Activated CD8-positive, alpha-beta memory T cell treated with anti-CD3 and anti-CD28 coated beads for 36 hours (primary cell): ENCODE results near the gene BRDT. TPM values are rescaled to one million over a fixed set of nuclear protein-coding genes. Genes with fewer than 3 reads are reported as not detected.

Experiments
- CTCF ChIA-PET: fragments of 350-600 bp; sonication (Branson Sonifier 250); formaldehyde crosslinking; loops from one replicate; lab custom pipeline; 2021; ENCODE audit warnings: antibody characterized with exemption; lab: Charles Lee
- POLR2A ChIA-PET: fragments of 350-600 bp; sonication (Branson Sonifier 250); formaldehyde crosslinking; loops from one replicate; lab custom pipeline; 2021; ENCODE audit warnings: antibody characterized with exemption; lab: Charles Lee
- total RNA-seq, 2 experiments: library from RNA; stranded (reverse); gene quantifications; one replicate each; pipeline ENCODE4 v1.2.3, GENCODE V29; 2021

Gene BRDT
- total RNA-seq: not detected

DNA sequence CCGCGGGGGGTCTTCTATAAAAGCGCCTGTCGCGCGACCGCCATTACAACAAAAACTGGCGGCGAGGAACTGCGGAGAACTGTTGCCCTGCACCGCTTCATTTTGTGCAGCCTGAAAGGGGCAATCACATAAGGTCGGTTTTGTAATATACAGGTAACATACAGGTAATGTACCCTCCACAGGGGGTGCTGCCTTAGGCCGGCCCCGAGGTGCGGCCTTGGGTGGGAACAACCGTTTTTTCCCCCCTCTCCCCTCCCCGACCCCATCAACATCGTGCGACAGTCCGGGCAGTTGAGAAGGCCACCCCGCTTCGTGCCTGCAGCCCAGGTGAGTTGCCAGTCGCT, at the start of gene BRDT:
Gene BRDT (plus strand): TSS at position 46 of the 344 bp plus-strand sequence. CDS start 13,354 bp downstream, outside the sequence.
- CTCF ChIA-PET: no interaction called here
- POLR2A ChIA-PET: no interaction called here

DNA sequence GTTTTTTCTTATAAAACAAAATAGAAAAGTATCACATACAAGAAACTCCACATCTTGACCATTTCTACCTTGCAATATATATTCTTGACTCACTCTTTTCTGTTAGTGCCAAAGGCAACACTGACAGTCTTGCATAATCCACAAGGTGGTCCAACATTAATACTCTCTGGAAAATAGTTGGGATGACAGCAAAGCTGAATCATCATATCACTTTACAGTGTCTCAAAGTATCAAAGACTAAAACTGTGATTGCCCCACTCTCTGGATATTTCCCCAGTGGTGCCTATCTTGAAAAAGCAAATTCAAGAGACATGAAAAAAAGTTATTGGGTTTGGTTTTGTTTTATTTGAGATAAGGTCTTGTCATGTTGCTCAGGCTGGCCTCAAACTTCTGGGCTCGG, 48.6 kb upstream of the BRDT start:
- ChIA-PET POLR2A (no interaction called here), CTCF (no interaction called here)

DNA sequence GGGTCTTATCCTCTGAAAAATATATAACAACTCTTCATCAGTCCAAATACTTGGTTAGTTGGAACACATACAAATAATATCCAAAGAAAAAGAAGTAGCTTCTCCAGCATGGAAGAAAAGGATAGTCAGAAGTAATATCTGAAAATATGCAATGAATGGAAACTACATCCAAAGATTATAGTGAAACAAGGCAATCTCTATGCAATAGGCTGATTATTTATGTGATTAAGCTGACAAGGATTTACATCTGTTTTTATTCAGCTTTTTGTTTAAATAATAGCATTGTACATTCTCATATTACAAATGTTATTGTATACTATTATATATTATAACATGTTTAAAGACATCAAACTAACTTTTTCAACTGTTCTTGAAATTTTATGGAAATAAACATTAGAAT, 48.0 kb upstream of the BRDT start:
- ChIA-PET POLR2A (no interaction called here), CTCF (no interaction called here)

- POLR2A ChIA-PET: no interaction called here
- CTCF ChIA-PET: no interaction called here
Observed at GRCh38 chr1:91912266-91912665, 36.9 kb upstream of the BRDT start.

GRCh38 chr1:91913018-91913417, 36.2 kb upstream of the BRDT start:
- ChIA-PET POLR2A (no interaction called here), CTCF (no interaction called here)

DNA sequence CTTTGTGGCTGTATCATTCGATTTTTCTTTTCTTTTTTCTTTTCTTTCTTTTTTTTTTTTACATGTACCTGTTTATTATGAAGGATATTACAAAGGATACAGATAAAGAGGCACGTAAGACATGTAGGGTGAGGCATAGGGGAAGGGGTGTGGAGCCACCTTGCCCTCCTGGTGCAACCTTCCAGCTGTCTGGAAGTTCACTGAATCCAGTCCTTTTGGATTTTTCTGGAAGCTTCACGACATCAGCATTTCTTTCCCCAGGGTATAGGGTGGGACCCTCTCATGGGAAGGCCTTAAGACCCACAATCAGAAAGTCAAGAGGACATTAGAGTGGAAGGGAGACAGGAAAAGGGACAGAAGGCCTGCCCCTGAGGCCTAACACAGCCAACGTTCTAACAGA, 33.2 kb upstream of the BRDT start:
- POLR2A ChIA-PET: no interaction called here
- CTCF ChIA-PET: no interaction called here

GRCh38 chr1:91916811-91917460, 32.3 kb upstream of the BRDT start:
- CTCF ChIA-PET: no interaction called here
- POLR2A ChIA-PET: no interaction called here

- ChIA-PET POLR2A (no interaction called here), CTCF (no interaction called here)
Observed at GRCh38 chr1:91919962-91920361, 29.2 kb upstream of the BRDT start.

DNA sequence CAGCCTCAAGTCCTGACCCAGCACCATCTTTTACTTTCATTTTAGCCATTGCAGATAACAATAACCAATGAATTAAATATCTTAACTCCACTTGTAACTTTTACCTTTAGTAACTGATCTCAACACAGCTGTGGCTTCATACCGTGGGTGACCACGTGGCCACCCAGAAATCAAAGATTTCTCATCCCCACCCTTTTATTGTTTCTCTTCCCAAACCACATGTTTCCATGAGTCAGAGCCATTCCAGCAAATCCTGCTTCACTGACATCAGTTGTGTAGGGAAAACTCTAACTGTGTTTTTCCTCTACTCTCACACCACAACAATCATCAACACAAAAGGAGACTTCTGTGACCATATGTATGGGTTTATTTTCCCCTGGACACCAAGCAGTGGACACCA, 25.1 kb upstream of the BRDT start:
- CTCF ChIA-PET: no interaction called here
- POLR2A ChIA-PET: no interaction called here

GRCh38 chr1:91925644-91926435, 23.4 kb upstream of the BRDT start:
- ChIA-PET POLR2A (no interaction called here), CTCF (interaction anchor here (0.9 to 1.2 kb wide), 2 partner anchors 13 to 374 kb away, joined by 3 read pairs; no protein-coding TSS in a partner anchor)

- ChIA-PET CTCF (interaction anchor here (0.7 to 1.6 kb wide), 4 partner anchors 400 to 452 kb away, joined by 3 to 6 read pairs (median 4); no protein-coding TSS in a partner anchor), POLR2A (no interaction called here)
Observed at GRCh38 chr1:91928026-91928425, 21.2 kb upstream of the BRDT start.

DNA sequence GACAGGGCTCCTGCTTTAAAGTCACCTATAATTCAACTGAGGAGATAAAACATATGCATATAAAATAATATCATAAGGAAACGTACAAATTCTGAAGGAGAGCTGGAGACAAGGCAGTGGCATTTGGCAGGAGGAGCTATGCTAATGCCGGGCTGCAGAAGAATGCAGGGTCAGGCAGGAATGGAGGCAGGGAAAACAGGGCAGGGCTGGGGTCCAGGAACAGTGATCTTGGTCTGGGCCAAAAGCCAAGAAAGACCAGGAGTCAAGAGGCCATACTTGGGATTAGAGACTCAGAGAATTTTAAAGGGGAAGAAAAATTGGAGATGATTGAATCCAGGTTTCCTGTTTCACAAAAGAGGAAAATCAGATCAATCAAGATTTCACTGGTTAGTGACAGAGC, 20.0 kb upstream of the BRDT start:
- POLR2A ChIA-PET: no interaction called here
- CTCF ChIA-PET: interaction anchor here (0.6 to 1.5 kb wide), 5 partner anchors 244 to 649 kb away, joined by 3 to 4 read pairs (median 4); no protein-coding TSS in a partner anchor

- POLR2A ChIA-PET: no interaction called here
- CTCF ChIA-PET: no interaction called here
Observed at GRCh38 chr1:91937613-91938012, 11.6 kb upstream of the BRDT start.

- CTCF ChIA-PET: no interaction called here
- POLR2A ChIA-PET: no interaction called here
Observed at GRCh38 chr1:91940496-91940895, 8.7 kb upstream of the BRDT start.

DNA sequence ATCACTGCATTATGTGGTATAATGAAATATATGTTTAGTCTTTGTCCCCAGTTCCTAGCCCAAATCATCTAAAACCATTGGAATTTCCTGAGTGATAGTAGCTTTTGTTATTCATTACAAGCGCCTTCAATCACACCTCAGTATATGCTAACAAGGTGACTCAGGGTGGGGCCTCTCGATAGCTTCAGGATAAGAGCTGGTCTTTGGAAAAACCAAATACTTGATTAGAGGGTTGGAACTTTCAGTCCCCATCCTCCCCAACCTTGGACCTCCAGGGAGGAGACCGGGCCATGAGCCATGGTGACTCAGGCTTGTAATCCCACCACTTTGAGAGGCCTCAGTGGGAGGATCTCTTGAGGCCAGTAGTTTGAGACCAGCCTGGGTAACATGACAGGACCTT, 5.1 kb upstream of the BRDT start:
- ChIA-PET POLR2A (no interaction called here), CTCF (no interaction called here)

- ChIA-PET POLR2A (interaction anchor here (0.5 kb wide), 1 partner anchor 366 kb away, joined by 3 read pairs; no protein-coding TSS in a partner anchor), CTCF (no interaction called here)
Observed at GRCh38 chr1:91948097-91948496, 1.1 kb upstream of the BRDT start.

GRCh38 chr1:91948501-91949355, 473 bp upstream of the BRDT start:
- POLR2A ChIA-PET: interaction anchor here (0.5 to 0.6 kb wide), 2 partner anchors 365 to 1249 kb away, joined by 3 to 8 read pairs; no protein-coding TSS in a partner anchor
- CTCF ChIA-PET: no interaction called here

- CTCF ChIA-PET: no interaction called here
Observed at GRCh38 chr1:91952187-91952586, 3.0 kb downstream of the BRDT start.

DNA sequence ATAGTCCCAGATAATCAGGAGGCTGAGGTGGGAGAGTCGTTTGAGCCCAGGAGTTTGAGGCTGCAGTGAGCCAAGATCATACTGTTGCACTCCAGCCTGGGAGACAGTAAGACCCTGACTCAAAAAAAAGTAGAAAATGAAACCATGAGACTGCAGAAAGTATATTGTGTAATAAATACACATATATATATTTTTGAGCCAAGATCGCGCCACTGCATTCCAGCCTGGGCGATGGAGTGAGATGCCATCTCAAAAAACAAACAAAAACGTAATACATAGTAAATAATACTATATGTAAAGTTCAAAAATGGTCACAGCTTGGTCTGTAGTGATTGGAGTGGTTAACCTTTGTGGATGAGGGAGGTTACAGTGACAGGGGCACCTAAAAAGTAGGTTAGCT, 9.7 kb downstream of the BRDT start:
- CTCF ChIA-PET: no interaction called here
- POLR2A ChIA-PET: no interaction called here

More at GRCh38 chr1:91952187-91952586, 3.0 kb downstream of the BRDT start:
- POLR2A ChIA-PET: no interaction called here

DNA sequence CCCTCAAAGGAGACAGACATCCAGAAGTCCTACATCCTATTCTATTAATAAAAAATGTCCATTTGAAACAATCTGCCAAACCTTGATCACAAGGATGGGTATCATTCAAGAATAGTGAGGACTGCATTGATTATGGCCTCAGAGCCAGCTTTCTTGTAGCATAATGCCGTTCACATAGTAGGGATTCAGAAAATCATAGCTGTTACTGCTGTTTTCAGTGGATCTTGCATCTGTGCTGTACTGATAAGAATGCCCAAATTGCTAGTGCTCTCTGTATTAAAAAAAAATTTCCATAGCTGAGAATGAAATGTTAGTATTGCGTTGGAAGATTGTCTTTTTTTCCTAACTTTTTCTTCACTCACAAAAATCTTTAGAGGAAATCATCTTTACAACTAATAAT, 19.1 kb downstream of the BRDT start:
- ChIA-PET POLR2A (no interaction called here), CTCF (no interaction called here)
